ENCODE data around the gene ZNF445.
"Not testable (repeated sequence)": the region's sequence is repeated elsewhere in the genome, so short reads cannot be mapped to it uniquely, and the experiment has no call there.

Gene ZNF445

DNA sequence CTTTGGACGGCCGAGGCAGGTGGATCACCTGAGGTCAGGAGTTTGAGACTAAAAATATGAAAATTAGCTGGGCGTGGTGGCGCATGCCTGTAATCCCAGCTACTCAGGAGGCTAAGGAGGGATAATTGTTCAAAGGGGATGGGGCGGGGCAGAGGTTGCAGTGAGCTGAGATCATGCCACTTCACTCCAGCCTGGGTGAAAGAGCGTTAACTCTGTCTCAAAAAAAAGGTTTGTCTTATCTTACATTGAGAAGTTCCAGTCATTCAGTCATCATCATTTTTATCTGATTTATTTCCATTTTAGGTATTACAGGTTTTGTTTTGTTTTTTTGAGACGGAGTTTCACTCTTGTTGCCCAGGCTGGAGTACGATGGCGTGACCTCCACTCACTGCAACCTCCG, 2.6 kb downstream of the ZNF445 start:
- DNase-seq, result not testable (repeated sequence)

DNA sequence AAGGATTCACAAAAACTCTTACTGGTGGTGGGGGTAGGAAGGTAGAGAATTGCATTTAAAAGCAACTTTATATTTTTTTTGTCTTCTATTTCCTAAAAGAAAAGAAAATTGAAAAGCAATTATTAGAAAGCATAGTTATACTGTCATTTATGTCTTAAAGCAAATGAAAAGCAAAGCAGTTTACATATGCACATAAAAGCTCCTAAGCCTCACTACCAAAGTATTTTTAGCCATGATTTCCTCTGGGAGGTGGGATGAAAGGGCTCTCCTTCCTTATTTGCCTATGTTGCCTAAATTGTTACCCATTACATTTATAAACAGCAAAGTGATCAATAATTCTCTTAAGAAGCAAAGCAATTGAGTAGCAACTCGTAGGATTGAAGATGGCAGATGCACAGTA, 7.0 kb downstream of the ZNF445 start:
- DNase-seq, result no peak

DNA sequence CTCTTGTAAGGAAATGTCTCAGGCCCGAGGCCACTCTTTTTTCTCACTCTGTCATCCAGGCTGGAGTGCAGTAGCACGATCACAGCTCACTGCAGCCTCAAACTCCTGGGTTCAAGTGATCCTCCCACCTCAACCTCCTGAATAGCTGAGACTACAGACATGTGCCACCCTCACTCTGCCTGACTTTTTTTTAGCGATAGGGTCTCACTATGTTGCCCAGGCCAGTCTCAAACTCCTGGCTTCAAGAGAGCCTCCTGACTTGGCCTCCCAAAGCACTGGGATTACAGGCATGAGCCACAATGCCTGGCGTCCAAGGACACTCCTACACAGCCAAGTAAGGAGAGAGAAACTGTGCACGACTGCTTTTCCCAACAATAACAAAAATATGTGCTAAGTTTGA, 7.6 kb downstream of the ZNF445 start:
- DNase-seq, result no peak

DNA sequence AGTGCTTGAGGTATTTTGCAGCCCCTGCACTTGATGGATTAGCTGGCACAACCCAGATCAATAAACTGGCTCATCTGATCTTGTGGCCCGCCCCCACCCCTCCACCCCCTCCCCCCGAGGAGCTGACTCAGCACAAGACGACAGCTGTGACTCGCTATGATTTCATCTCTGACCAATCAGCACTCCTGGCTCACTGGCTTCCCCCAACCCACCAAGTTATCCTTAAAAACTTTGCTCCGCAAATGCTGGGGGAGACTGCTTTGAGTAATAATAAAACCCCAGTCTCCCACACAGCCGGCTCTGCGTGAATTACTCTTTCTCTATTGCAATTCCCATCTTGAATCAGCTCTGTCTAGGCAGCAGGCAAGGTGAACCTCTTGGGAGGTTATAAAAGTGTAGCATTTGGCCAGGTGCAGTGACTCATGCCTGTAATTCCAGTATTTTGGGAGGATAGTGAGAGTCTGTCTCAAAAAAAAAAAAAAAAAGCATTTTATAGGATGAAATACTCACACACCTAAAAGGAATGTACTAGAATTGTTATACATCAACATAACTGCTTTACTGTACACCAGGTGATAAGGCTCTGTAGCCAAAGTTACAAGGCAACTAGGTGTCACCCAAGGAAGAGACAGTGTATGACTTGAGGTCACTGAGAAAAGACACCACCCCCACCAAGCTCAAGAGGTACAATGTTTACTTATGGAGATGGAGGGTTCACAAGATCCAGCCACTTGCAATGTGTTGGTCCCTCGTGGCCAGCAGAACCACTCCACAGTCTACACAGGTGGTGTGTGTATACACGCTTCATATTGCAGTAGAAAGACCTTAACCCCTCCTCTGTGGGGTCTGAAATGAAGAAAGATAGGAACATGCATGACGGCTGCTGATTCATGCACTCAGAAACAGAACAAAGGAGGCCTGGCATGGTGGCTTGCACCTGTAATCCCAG, 8.6 kb downstream of the ZNF445 start:
- no peak for DNase-seq

DNA sequence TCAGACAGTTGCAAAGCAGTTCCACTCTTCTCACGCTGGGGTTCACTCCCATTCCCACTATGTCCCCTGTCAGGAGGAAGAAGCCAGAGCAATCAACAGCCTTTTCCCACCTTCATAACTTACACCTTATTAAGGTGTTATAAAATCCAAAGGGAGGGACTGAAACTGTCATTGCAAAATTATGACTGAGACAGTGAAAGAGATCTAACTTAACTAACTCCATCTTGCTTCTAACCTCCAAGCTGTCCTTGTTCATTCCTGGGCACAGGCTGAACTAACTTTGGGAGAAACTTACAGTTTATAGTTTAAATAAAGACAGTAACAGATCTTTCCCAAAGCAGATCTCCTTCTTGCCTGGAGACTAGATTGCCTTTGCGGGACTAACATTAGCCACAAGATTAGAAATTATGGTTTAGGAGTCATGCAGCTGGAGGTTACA, 9.4 kb downstream of the ZNF445 start:
- not testable (repeated sequence) for DNase-seq

DNA sequence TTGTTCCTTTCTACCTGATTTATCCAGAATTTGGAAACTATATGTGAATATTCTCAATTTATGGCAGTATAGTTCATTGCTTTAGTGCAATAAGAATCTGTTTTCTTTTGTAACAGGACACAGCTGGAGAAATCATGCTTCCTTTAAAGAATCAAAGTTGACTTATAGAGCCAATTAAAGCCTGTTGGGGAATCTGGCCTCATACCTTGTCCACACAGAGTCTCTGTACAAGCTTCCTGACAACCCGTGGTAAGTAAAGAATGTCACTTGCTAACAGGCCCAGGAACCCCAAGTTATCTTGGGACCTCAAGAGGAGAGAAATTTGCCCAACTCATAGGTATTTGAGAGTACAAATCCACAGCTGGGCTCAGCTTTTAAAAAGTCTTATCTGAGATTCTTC, 10.2 kb downstream of the ZNF445 start:
- DNase-seq, result no peak

DNA sequence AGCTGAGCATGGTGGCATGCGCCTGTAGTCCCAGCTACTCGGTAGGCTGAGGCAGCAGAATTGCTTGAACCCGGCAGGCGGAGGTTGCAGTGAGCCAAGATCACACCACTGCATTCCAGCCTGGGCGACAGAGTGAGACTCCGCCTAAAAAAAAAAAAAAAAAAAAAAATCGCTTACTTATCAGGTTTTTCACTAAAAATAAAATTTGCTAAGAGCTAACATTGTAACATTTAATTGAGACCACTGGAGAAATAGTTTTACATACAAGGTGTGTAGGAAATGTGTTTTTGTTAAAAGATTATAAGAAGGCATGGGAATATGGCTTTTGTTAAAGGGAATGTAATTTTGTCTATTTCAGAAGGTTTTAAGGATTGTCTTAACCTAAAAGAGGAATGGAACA, 12.6 kb downstream of the ZNF445 start:
- DNase-seq, result not testable (repeated sequence)

DNA sequence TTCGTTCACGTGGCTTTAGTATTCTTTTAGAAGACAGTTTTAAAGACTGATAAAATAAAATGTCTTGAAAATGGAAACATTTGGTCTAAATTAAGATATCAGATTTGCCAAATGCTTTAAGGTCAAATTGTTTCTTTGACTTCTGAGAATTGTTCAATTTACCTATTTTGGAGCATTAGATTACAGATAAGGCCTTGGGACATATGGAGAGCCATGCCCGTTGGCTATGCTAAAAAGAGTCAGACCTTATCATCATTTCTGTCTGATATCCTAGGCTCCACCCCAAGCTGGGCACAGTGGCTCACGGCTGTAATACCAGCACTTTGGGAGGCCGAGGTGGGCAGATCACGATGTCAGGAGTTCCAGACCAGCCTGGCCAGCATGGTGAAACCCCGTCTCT, 13.0 kb downstream of the ZNF445 start:
- DNase-seq, result no peak

DNA sequence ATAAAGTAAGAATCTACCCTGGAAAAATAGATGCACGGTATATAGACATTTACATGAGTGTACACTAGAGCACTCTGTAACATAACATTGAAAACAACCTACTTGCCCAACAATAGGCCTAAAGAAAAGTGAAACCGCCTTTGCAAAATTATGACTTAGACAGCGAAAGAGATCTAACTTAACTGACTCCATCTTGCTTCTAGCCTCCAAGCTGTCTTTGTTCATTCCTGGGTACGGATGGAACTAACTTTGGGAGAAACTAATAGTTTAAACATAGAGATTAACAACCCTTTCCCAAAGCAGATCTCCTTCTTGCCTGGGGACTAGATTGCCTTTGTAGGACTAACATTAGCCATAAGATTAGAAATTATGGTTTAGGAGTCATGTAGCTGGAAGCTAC, 17.4 kb downstream of the ZNF445 start:
- DNase-seq, result not testable (repeated sequence)

DNA sequence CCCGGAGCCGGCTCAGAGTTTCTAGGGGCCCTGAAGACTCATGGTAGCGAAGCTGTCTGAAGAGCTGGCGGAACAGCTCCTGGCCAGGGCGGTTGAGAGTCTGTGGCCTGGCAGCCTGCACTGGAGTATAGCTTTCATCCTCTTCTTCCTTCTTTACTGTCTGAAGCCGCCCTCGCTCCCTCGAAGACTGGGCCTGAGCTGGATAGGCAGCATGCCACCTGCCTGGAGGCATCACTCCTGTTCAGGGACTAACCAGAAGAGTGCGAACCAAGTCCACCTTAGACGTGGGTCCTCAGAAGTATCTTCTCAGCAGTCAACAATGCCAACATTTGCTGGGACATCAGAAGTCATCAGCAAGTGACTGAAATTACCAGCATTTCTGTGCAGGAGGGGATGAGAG, 22.2 kb downstream of the ZNF445 start:
- DNase-seq, result no peak

DNA sequence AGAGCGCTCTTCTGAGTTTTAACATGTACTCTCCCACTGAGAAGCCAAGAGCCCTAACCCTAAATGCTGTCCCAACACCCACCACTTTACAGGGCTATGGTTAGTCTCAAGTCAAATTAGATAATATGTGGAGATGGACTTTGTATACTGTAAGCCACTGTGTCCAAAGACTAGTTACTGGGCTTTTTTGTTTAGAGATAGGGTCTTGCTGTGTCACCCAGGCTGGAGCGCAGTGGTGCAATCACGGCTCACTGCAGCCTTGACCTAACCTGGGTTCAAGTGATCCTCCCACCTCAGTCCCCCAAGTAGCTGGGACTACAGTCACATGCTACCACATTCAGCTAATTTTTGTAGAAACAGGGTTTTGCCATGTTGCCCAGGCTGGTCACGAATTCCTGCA, 23.2 kb downstream of the ZNF445 start:
- DNase-seq, result no peak

DNA sequence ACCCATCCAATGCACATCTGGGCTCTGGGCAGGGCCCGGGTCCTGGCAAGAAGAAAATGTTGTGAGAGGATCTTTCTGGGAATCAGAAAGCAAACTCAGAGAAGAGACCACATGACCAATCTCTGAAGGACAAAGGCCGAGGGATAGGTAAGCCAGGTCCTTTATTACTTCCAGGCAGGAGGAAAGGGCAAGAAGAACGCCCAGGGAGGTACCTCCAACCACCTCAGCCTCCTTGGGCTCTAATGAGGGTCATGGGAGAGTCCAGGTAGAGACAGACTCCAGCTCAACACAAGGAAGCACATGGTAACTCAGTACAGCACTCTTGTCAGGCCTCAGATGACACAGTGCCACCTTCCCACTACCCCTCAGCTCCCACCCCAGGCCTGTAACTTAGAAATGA, 26.0 kb downstream of the ZNF445 start:
- no peak for DNase-seq

DNA sequence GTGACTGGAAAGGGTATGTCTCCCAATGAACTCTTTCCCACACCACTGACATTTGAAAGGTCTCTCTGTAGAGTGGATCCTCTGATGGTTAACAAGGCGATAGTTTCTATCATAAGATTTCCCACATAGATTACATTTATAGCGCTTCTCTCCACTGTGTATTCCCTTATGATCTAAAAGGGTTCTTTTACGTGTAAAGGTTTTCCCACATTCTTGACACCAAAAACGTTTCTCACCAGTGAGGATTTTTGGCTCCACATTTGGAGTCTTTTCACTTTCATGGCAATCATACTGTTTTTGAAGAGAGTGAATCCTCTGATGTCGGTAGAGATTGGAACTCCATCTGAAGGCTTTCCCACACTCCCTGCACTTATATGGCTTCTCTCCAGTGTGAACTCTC, 30.5 kb downstream of the ZNF445 start:
- no peak for DNase-seq

DNA sequence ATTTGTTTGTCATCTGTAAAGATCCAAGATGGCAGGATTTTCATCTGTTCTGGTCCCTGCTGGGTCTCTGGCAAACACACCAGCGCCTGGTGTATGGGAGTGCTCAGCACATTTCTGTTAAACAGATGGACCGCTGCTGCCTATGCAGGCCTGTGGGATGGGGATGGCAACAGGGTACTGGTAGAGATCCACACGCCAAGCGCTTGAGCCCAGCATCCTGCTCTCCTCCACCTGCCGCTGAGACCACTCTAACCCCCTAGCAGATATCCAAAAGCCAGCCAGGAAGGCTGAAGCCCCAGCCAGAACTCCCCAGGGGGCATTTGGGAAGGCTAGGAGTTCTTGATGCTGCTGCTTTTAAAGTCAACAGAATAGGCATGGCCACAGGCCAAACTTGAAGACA, 31.7 kb downstream of the ZNF445 start:
- DNase-seq, result no peak

DNA sequence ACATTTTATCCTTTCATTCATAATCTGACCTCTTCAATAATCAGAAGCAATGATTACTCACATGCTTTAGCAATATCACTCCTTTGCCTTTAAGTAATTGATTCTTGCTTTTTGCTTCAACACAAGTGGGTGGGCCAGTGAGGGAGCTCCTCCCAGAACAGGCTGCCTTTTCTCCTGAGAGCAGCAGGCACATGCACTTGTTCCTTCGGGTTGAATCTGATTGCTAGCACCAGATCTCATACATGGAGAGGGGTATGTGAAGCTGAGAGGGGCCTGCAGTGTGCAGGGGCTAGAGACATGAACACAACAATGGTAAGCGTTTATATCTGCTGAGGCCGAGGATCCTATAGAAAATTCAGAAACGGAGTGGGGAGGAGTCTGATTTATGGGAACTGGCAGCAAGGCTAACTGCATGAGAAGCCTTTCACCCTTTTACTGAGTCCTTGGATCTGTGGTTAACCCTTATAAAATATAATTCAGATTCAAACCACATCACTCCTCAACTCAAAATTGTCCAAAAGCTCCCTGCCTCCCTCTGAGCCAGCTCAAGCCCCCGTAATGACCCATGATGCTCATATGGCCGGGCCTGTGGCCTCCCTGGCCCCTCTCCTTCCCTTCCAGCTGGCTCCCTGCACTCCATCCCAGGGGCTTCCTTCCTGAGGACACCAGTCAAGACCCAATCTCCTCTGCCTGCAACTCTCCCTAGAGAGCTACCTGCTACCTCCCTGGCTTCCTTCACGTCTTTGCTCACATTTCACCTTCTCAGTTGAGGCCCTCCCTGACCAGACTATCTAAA, 32.4 kb downstream of the ZNF445 start:
- DNase-seq, result no peak

DNA sequence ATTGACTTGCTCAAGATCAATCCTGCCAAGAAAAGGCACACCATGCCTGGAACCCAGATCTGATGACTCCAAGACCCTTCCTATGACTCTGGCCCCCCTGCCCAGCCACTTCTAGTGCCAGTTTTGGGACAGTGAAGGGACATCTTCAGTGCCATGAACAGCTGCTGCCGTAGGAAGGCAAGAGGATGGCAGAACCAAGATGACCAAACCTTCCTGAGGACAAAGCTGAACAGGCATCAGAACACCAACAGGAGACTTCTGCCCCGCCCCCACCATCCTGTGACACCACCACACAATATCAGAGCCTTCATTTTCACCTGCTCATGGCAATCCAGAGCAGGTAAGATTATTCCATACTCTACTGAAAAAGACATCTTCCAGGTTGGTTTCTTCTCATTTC, 33.0 kb downstream of the ZNF445 start:
- DNase-seq, result no peak

DNA sequence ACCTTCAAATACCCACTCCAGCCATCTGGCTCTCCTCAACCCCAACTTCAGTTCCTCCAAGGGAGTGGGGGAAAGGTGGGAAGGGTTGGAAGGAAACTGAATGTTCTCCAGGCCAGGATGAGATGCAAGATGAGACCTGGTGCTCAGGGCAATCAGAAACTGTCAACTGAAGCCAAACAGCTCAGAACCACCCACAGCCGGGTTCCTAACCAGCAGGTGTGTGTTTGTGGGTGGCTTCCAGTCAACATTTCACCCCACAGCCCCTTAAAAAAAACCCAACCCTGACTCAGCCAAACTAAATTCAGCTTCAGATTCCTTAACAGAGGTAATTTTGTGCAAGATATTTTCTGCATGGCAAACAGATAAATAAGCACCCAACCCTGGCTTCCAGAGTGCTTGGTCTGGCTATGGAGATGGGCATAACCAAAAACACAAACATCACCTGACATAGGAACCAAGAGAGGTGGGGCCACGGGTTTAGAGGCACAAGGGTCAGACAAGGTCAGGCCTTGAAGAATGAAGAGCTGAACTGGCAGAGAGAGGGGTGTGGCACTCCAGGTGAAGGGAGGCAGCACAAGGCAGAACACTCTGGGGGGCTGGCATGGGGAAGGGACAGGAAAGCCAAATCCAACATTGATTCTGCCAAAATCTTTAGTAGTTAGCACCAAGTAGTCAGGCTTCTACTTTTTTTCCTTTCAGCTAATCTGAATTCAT, 34.7 kb downstream of the ZNF445 start:
- no peak for DNase-seq

DNA sequence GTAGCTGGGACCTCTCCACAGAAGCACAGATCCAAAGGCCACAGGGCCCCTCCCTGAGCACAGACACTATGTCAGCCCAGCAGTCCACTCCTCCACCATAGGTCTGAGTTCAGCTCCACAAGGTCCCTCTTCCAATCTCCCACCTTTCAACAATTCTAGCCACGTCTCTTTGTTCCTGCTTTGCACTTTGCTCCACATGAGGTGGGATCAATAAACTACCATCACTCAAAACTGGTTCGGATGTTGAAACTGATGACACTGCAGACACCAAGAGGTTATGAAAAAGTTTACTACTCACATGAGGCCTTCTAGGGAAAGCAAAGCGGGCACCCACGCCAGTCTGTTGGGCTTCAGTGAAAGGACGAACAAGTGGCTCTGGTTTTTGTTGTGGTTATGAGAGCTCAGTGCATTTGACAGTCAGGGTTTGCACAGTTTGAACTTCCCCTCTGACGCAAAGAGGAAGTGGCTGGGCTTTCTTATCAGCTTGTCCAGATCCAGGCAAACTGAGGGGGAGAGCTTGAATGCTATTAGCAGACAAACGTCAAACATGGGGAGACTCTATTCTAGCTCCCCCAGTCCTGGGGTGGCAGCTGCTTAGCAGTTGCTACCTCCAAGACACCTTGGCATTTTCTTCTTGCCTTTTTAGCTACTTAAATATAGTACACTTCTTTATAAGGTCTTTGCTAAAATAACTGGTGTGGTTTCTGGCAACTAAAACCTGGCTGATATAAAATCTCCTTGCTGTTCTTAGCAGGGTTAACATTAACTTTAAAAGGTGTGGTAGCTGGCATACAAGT, 37.8 kb downstream of the ZNF445 start:
- DNase-seq, result no peak

DNA sequence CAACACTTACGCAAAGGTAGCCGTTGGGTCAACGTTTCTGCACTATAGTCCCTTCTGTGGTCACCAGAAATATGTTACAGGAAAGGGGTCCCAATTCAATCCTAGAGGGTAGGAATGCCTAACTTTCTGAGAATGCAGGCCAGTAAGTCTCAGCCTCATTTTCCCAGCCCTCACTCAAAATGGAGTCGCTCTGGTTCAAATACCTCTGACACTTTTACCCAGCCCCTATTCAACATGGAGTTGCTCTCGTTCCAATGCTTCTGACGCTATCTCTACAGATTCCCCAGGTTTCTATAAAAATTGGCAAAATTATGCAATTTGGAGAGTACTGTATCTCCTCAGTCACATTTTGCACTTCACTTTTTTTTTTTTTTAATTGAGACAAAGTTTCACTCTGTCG, 39.7 kb downstream of the ZNF445 start:
- no peak for DNase-seq

DNA sequence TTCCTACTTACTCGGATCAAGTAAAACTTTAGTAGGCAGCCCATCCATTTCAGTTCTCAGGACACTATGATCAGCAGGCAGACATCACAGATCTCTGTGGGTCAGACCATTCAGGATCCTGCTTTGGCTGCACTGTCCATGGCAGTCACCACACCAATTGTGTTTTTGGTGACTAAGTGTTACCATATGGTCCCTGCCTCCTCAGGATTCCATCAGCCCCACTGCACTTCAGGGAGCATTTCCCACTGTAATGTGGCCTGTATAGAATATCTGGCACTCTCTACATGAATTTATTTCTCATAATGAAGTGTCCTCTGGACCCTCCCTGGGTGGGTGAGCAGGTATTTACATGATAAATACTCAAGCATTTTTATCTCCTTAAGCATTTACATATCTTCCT, 41.3 kb downstream of the ZNF445 start:
- no peak for DNase-seq

DNA sequence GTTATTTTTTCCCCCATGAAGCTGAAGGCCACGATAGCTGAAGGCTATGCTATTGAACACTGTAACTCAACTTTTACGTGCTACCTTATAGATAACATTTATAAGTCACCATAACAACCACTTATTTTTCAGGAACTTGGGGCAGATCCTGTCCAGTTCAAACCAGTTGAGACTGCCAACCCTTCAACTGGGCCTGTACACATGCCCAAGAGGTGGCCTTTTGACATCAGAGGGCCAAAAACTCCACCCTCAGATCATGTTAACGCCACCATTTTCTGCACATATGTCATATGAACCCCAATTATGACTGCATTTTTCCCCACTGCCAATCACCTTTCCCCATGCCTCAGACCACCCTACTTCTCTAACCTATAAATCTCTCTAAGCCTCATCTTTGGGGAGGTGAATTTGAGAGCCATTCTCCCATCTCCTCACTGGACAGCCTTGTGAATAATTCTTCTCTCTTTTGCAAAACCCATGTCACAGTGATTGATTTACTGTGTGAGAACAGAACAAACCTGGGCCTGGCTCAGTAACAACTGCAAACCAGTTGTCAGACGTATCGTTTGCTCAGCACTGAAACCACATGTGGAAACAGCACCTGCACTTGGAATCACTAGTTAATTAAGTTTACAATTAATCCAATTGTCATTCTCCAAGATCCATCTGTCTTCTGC, 42.5 kb downstream of the ZNF445 start:
- no peak for DNase-seq

DNA sequence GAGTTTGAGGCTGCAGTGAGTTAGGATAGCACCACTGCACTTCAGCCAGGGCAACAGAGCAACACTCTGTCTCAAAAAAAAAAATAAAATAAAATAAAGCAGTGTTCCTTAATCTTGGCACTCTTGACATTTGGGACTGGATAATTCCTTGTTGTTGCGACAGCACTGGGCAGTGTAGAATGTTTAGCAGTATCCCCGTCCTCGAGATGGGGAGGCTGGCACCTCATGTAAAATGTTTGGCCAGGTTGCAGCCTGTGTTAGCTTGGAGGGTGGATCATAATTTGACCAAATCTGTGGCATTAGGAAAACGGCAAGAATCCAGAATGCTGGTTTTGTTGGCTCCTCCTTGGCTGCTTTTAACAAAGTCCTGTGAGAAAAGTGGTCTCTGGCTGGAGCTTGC, 47.0 kb downstream of the ZNF445 start:
- DNase-seq, result no peak
